Measurements from ENCODE around the gene PTPRT. TPM values are rescaled to one million over a fixed set of nuclear protein-coding genes. Genes with fewer than 3 reads are reported as not detected.

PTPRT gene
- total and polyA plus RNA-seq, 2 experiments from 2014 or later = not detected

GRCh38 chr20:42158272-42158671 is 1031.4 kb downstream of the PTPRT start:
- no peak overlapping the region for H3K27ac Mint-ChIP-seq
- DNase-seq (ENCODE audit: low spot score) = no peak
- H3K4me2 ChIP-seq = no peak overlapping the region
- peaks cover 35% of the 10 kb centered on the region for H3K36me3 Mint-ChIP-seq (ENCODE audit: low read depth)
- no peaks in the 10 kb centered on the region for H3K9me2 ChIP-seq (ENCODE audit: insufficient read depth)
- H3K4me3 ChIP-seq = no peak overlapping the region
- no peak overlapping the region for H2AFZ ChIP-seq
- no peaks in the 10 kb centered on the region for H3K79me2 ChIP-seq (replicated peaks; ENCODE audit: insufficient read depth)
- no peaks in the 10 kb centered on the region for H3K4me1 ChIP-seq (ENCODE audit: insufficient read depth)
- ATAC-seq = no peak
- no peak overlapping the region for H3K27ac ChIP-seq (ENCODE audit: low read depth)
- no peaks in the 10 kb centered on the region for H3K36me3 ChIP-seq (ENCODE audit: insufficient read depth)
- H3F3A ChIP-seq (replicated peaks; ENCODE audit: low read depth) = no peaks in the 10 kb centered on the region
- H3K27me3 ChIP-seq (ENCODE audit: insufficient read depth) = no peaks in the 10 kb centered on the region
- no peaks in the 10 kb centered on the region for H3K4me1 Mint-ChIP-seq
- H3K27me3 Mint-ChIP-seq (ENCODE audit: insufficient read depth, low read depth, poor library complexity) = no peaks in the 10 kb centered on the region
- TF ChIP-seq JUNB (IDR thresholded peaks at IDR 0.05; ENCODE audit: unreplicated experiment) (no peak), ZNF114 (CRISPR knock-in tag; IDR thresholded peaks at IDR 0.05) (no peak), POLR2AphosphoS5 (IDR thresholded peaks at IDR 0.05; ENCODE audit: low read depth) (no peak), REST (IDR thresholded peaks at IDR 0.05; ENCODE audit: unreplicated experiment) (no peak), STAT1 (IDR thresholded peaks at IDR 0.05; ENCODE audit: unreplicated experiment) (no peak), ZNF331 (CRISPR knock-in tag; IDR thresholded peaks at IDR 0.05; ENCODE audit: low read depth) (no peak)
- H3K4me3 Mint-ChIP-seq = no peak overlapping the region
- H3K9me3 Mint-ChIP-seq = peaks cover 98% of the 10 kb centered on the region
- H4K20me1 ChIP-seq (replicated peaks; ENCODE audit: insufficient read depth) = no peaks in the 10 kb centered on the region

GRCh38 chr20:42155586-42155985 is 1034.1 kb downstream of the PTPRT start:
- Histone ChIP-seq H3K79me2 (replicated peaks; ENCODE audit: insufficient read depth) (no peaks in the 10 kb centered on the region), H3K4me1 (ENCODE audit: insufficient read depth) (no peaks in the 10 kb centered on the region), H3K4me2 (no peak overlapping the region), H3K36me3 (ENCODE audit: insufficient read depth) (peaks cover 3% of the 10 kb centered on the region; the same call in 1 of the 2 replicates), H2AFZ (no peak overlapping the region), H3K4me3 (no peak overlapping the region), H3K27ac (ENCODE audit: low read depth) (no peak overlapping the region), H3K27me3 (ENCODE audit: insufficient read depth) (no peaks in the 10 kb centered on the region), H4K20me1 (replicated peaks; ENCODE audit: insufficient read depth) (no peaks in the 10 kb centered on the region), H3K9me2 (ENCODE audit: insufficient read depth) (no peaks in the 10 kb centered on the region), H3F3A (replicated peaks; ENCODE audit: low read depth) (no peaks in the 10 kb centered on the region)
- no peak for ATAC-seq
- H3K4me1 Mint-ChIP-seq = no peaks in the 10 kb centered on the region
- no peak overlapping the region for H3K4me3 Mint-ChIP-seq
- H3K27me3 Mint-ChIP-seq (ENCODE audit: insufficient read depth, low read depth, poor library complexity) = peaks cover 1% of the 10 kb centered on the region
- DNase-seq (ENCODE audit: low spot score) = no peak
- H3K9me3 Mint-ChIP-seq = peaks cover 98% of the 10 kb centered on the region
- H3K27ac Mint-ChIP-seq = no peak overlapping the region
- H3K36me3 Mint-ChIP-seq (ENCODE audit: low read depth) = peaks cover 32% of the 10 kb centered on the region
- TF ChIP-seq REST (IDR thresholded peaks at IDR 0.05; ENCODE audit: unreplicated experiment) (no peak), ZNF331 (CRISPR knock-in tag; IDR thresholded peaks at IDR 0.05; ENCODE audit: low read depth) (no peak), ZNF462 (CRISPR knock-in tag; IDR thresholded peaks at IDR 0.05) (no peak), STAT1 (IDR thresholded peaks at IDR 0.05; ENCODE audit: unreplicated experiment) (no peak)
